Adipocyte (in vitro differentiated cells): ENCODE data around the gene CCDC82.
A peak's percentile ranks its signal among the peaks of the same experiment; 100 is the strongest.

Experiments
- DNase-seq: peaks from one replicate; pipeline ENCODE4 v3.0.0-alpha.2; 2015; ENCODE audit warnings: low read depth
- H3K27me3 ChIP-seq: replicated peaks from 2 replicates; pipeline ENCODE4 v1.7.0; 2013; ENCODE audit warnings: mild to moderate bottlenecking, low read length, moderate library complexity; ENCODE audit not compliant: control insufficient read depth, insufficient read depth
- H3K36me3 ChIP-seq: 2 replicates; pipeline ENCODE4 v1.7.0; 2013; ENCODE audit warnings: low read length, mild to moderate bottlenecking, moderate library complexity; ENCODE audit not compliant: control insufficient read depth, insufficient read depth, severe bottlenecking
- H3K4me1 ChIP-seq: 2 replicates; pipeline ENCODE4 v1.7.0; 2013; ENCODE audit warnings: mild to moderate bottlenecking, low read length, moderate library complexity; ENCODE audit not compliant: control insufficient read depth, insufficient read depth
- H3K4me3 ChIP-seq: 2 replicates; pipeline ENCODE4 v1.7.0; 2013; ENCODE audit warnings: mild to moderate bottlenecking, low read length, moderate library complexity
- H3K9ac ChIP-seq: 2 replicates; pipeline ENCODE4 v1.7.0; 2013; ENCODE audit warnings: mild to moderate bottlenecking, low read length, moderate library complexity
- H3K9me3 ChIP-seq: 2 replicates; pipeline ENCODE4 v1.7.0; 2013; ENCODE audit warnings: mild to moderate bottlenecking, low read length, moderate library complexity; ENCODE audit not compliant: control insufficient read depth

CCDC82 gene

DNA sequence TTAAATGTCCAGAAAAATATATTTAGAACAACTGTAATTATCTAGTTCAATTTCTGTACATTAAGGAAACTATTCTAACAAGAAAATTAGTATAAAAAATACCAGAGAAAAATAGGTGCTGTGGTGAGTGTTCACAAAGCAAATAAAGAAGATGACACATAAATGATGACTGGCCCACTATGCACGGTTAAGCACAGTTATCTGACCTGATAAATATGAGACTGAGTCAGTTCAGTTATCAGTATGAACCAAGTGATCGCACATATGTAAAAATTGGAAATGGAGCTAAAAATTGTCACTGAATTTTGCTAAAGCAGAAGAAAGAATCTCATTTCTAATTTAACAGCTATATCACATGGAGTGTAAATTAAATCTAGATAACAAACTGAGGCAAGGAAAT, 27.9 kb downstream of the CCDC82 start:
- no peaks in the 10 kb centered on the region for H3K4me1 ChIP-seq
- no peaks in the 10 kb centered on the region for H3K27me3 ChIP-seq
- no peak overlapping the region for H3K4me3 ChIP-seq
- no peak overlapping the region for H3K9ac ChIP-seq
- DNase-seq: no peak
- H3K9me3 ChIP-seq: no peaks in the 10 kb centered on the region
- peaks cover 52% of the 10 kb centered on the region for H3K36me3 ChIP-seq

DNA sequence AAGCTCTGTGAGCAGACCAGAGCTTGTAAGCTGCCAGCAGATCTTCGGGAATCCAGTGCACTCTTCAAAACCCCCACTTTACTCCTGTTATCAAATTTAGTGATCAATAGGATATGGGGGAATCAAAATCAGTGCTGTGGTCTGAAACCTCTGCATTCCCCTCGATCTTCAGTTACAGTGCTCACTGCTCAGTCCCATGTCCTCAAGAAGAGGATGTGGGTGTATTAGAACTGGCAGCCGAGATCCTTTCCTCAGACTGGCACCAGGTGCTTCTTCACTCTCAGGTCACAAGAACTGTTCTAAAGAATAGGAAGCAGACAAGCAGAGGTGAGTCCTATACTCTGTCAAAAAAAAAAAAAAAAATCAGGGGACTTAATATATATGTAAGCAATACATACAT, 31.4 kb downstream of the CCDC82 start:
- H3K9me3 ChIP-seq: no peaks in the 10 kb centered on the region
- no peaks in the 10 kb centered on the region for H3K27me3 ChIP-seq
- no peak for DNase-seq
- no peaks in the 10 kb centered on the region for H3K4me1 ChIP-seq
- no peak overlapping the region for H3K9ac ChIP-seq
- no peak overlapping the region for H3K4me3 ChIP-seq
- H3K36me3 ChIP-seq: peaks cover 64% of the 10 kb centered on the region

DNA sequence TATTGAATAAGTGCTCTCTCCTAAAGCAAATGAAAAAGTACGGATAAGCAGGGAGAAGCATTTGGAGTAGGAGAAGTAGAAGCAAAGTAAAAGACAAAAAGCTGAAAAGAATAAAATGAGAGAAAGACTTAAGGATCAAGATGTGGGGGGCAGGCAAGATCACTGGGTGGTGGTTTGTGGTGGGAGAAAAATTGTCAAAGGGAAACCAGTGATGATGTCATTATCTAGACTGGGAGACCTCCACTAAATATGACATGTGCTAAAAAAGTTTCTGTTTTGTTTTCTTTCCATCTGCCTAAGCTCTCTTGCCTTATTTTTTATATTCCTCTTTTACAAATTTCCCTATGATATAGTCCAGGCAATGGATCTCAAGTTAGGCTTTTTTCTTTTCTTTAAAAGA, 31.9 kb downstream of the CCDC82 start:
- H3K4me1 ChIP-seq: no peaks in the 10 kb centered on the region
- no peaks in the 10 kb centered on the region for H3K27me3 ChIP-seq
- no peak overlapping the region for H3K4me3 ChIP-seq
- DNase-seq: no peak
- H3K36me3 ChIP-seq: peaks cover 61% of the 10 kb centered on the region
- no peak overlapping the region for H3K9ac ChIP-seq
- no peaks in the 10 kb centered on the region for H3K9me3 ChIP-seq

DNA sequence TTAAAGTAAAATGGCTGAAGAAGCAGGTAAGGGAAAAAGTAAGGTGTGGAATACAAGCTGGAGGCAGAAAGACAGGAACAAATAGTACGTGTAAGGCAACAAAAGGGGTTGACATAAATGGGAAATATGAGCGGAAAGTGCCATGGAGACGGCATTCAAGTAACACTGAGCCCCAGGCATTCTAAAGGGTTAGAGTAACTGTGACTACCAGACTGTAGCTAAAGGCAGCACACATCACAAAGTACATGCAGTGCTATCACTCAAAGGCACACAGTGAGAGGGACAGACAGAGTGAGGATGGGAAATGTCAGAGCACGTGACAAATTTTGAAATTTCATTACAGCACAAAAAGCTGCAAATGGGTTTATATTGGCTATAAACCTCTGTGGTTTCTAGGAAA, 32.9 kb downstream of the CCDC82 start:
- DNase-seq: no peak
- no peaks in the 10 kb centered on the region for H3K4me1 ChIP-seq
- H3K9ac ChIP-seq: no peak overlapping the region
- H3K9me3 ChIP-seq: no peaks in the 10 kb centered on the region
- no peak overlapping the region for H3K4me3 ChIP-seq
- H3K27me3 ChIP-seq: no peaks in the 10 kb centered on the region
- H3K36me3 ChIP-seq: peaks cover 57% of the 10 kb centered on the region

DNA sequence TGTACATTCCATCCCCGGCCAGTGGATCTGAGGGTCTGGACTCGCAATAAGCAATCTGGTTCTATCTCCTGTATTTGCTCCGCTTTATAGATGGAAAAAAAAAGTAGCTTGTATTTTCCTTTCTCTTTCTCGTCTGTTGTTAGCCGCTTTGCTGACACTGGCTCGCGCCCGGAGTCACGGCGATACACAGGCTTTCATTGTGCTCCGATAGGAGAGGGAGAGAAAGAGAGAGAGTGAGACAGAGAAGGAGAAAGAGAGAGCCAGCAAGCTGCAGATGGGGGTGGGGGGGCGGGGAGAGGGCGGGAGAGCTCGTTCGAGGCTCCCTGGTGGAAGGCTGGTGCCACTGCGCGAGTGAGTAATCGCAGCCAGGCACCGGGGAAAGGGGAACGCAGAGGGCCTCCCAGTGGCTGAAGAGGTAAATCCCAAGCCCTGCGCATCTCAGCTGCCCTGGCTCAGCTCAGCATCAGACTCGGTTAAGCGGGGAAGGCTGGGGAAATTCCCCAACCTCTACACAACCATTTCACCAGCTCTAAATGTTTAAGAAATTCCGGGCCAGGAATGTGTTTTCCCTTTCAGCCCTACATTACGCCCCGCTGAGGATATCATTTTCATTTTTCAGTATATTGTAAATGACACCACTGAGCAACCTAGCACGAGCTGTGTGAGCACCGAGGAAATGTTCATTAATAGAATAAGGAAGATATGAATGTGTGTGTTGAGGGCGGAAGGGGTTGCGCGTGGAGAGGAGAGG, 46.6 kb downstream of the CCDC82 start, which contains the start of gene MAML2:
MAML2 (minus strand) TSS at position 235 of the 751 bp plus-strand sequence. CDS start 1,300 bp downstream, outside the sequence.
- peak within 1 kb of the TSS; percentile 99 for H3K4me3 ChIP-seq
- H3K27me3 ChIP-seq: no peaks in the 10 kb centered on the region

DNA sequence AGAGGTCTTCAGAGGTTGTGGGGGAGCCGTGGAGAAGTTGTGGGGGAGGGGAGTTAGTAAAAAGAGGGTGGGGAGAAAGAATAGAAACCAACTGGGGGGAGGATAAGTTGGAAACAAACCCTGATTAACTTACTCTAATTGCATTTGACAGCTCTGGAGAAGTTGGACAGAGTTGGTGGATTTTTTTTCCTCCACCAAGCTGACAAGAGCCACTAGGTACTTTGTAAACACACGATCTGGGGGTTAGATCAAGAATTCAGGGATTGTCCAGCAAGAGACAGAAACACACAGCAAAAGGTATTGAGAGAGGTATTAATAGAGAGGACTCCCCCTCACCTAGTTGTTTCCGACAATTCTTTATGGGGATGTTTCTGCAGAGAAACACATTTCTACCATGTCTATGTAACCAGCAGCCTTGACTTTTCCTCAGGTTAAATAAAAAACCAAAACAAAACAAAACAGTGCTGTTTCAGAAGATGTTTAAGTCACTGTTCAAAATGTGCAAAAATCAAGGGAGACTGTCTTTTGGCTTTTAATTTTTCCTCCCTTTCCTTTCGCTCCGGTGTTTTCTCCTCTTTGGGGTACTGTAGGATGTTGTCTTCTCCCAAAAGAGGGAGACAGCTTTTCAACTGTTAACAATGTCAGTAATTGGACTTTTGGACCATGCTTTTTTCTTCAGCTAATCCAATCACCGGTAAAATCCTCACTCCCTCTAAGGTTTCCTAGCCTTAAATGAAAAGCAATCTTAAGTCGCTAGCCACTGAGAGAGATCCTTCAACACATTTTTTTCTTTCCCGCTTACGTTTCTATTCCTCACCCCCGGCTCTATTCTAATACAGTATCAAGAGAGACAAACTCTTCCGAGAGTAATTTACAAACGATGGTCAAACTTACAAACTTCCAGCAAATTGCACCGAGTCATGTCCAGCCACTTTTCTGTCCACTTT, 47.4 kb downstream of the CCDC82 start:
- Histone ChIP-seq H3K4me3 (peak overlapping the region; percentile 99), H3K9ac (peak overlapping the region; percentile 98), H3K4me1 (peaks cover 49% of the 10 kb centered on the region), H3K27me3 (no peaks in the 10 kb centered on the region), H3K9me3 (no peaks in the 10 kb centered on the region), H3K36me3 (no peaks in the 10 kb centered on the region)
- peak; percentile 60 for DNase-seq

More for the DNA sequence above, 46.6 kb downstream of the CCDC82 start, which contains the start of gene MAML2:
- peak within 1 kb of the TSS; percentile 98 for H3K9ac ChIP-seq
- H3K4me1 ChIP-seq: peaks cover 41% of the 10 kb centered on the region
- peak; percentile 98 for DNase-seq
- no peaks in the 10 kb centered on the region for H3K9me3 ChIP-seq
- no peaks in the 10 kb centered on the region for H3K36me3 ChIP-seq

DNA sequence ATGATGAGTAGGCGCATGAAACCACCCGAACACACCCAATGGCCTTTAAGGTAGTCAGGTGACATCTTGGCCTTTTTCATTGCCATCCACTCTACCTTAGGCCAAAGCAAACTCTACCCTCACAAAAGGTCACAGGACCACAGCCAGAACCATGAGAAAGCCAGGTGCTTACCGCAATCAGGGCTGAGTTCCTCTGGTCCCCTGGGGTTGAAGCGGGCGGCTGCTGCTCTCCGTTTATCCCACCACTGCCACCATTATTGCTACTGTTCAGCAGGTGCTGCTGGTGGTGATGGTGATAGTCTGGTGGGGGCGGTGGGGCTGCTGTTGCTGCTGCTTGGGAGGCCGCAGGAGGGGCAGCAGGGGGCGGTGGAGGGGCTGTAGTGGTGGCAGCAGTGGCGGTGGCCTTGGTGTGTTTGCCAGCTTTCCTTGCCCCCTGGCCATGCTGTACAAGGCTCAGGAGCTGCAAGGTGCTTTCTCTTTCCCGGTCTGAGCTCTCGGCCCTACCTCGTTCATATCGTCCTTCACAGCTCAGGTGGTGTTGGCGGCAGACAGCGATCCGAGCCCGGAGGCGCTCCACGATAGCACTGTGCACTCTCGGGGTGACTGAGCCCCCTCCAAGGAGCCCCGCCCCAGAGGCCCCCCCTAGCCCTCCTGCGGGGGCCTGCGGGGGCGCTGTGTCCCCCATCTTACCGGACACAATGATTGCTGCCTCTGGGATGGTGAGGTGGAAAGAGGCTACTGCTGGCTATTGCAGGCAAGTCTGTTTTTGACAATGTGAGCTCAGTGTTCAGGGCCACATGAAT, 48.3 kb downstream of the CCDC82 start:
- H3K9me3 ChIP-seq: no peaks in the 10 kb centered on the region
- no peaks in the 10 kb centered on the region for H3K27me3 ChIP-seq
- peak overlapping the region; percentile 99 for H3K4me3 ChIP-seq
- no peaks in the 10 kb centered on the region for H3K36me3 ChIP-seq
- peaks cover 50% of the 10 kb centered on the region for H3K4me1 ChIP-seq
- peak; percentile 64 for DNase-seq
- H3K9ac ChIP-seq: peak overlapping the region; percentile 98

DNA sequence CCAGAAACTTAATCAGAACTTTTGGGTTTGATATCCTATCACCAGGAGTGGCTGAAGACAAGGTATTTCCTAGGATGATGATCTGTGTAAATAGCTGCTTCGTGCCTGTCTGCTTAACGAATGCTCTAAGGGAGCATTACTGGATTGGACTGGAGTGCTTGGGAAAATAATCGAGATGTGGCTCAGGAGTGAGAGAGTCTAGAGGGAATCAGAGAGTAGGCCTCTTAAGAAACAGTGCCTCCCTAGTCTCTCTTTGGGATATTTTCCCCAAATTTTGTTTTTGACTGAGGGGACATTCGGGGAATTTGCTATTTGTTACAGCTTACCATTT, 49.2 kb downstream of the CCDC82 start:
- Histone ChIP-seq H3K4me1 (peaks cover 54% of the 10 kb centered on the region), H3K9me3 (no peaks in the 10 kb centered on the region), H3K27me3 (no peaks in the 10 kb centered on the region), H3K4me3 (peak overlapping the region; percentile 99), H3K9ac (peak overlapping the region; percentile 98), H3K36me3 (peaks cover under 1% of the 10 kb centered on the region)
- peak; percentile 31 for DNase-seq

DNA sequence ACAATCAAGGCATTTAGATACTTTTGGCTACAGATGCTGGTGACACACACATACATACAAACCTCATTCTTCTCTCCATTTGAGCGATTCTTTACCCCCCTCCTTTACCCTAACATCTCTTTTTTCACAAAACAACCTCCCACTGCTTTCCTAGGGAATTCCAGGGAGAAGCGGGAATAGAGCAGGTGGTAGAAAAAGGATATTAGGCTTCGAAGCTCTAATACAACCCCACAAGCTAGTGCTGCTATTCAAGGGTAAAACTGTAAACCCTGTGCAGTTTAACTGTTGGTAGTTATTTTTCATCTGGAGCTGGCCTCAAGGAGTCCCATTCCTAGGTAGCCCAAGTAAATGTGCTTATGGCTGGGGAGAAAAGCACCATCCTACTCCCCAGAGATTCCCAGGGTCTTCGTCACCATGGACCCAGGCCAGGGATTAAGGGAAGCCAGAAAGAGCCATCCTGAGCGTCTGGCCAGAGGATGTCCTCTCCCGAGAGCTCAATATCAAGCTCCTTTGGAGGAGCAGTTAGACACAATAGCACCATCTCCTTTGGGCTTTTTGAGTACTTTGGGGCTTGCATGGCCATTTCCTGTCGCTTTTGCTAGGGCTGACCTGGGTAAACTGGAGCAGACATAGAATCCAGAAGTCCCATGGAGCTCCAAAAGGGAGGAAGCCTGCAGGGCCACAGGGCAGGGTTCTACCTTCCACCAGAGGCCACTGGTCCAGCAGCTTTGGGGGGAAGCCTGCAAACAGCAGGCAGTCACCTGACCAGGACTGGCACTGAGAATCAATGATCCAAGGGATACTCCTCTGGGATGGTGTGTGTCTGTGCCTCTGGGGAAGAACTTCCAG, 49.8 kb downstream of the CCDC82 start:
- Histone ChIP-seq H3K9me3 (no peaks in the 10 kb centered on the region), H3K4me3 (peak overlapping the region; percentile 99), H3K9ac (peak overlapping the region; percentile 98), H3K36me3 (peaks cover 6% of the 10 kb centered on the region), H3K27me3 (no peaks in the 10 kb centered on the region), H3K4me1 (peaks cover 55% of the 10 kb centered on the region)
- DNase-seq: no peak

DNA sequence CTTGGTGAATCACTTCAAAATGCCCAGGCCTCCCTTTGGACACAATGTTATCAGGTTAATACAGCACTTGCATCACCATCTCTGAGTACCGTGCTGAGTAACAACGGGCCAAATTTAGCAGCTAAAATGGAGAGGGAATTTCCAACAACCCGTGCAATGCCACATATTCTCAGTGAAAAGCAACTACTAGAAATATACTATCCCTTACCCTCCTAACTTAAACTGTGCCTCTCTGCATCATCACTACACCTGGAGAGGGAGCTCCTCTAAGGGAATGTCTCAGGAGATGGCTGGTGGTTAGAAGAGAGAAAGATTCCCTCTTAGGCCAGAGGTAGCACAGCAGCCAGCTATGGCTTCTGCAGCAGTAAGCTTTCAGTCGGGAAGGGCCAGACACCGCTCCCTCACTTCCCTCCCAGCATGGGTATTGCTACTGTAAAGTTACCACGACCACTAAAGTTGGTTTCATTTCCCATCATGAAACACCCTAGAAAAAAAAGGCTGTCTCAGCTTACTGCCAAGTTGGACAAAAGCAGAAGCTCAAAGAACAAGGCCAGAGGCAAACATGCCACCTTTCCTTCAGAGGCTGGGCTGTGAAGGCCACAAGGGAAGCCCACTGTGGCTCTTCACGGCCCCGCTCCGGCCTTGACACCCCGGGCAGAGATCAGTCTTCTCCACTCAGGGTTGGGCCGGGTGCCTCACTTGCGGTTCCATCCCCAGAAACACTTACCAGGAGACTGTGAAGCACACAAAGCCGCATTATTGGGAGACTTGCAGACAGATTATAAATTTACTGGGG, 50.6 kb downstream of the CCDC82 start:
- DNase-seq: peak; percentile 71
- H3K36me3 ChIP-seq: peaks cover 6% of the 10 kb centered on the region
- H3K4me3 ChIP-seq: peak overlapping the region; percentile 99
- H3K27me3 ChIP-seq: no peaks in the 10 kb centered on the region
- H3K9ac ChIP-seq: peak overlapping the region; percentile 98
- no peaks in the 10 kb centered on the region for H3K9me3 ChIP-seq
- peaks cover 55% of the 10 kb centered on the region for H3K4me1 ChIP-seq
